Hepatocyte (in vitro differentiated cells): ENCODE measurements around the gene BRIP1. TPM values are rescaled to one million over a fixed set of nuclear protein-coding genes. Genes with fewer than 3 reads are reported as not detected.

ENCODE experiments used
- DNase-seq: peaks from one replicate; pipeline ENCODE4 v3.0.0-alpha.2; 2016; ENCODE audit warnings: low spot score
- H2AFZ ChIP-seq: fragments of 200-600 bp; sonication (generic); 2 replicates; pipeline ENCODE4 v1.6.0; 2016; ENCODE audit warnings: antibody characterized with exemption, mild to moderate bottlenecking
- H3K27ac ChIP-seq: fragments of 200-600 bp; sonication (generic); 2 replicates; pipeline ENCODE4 v1.5.1; 2016; ENCODE audit warnings: mild to moderate bottlenecking
- H3K27me3 ChIP-seq: fragments of 200-600 bp; sonication (generic); 2 replicates; pipeline ENCODE4 v1.6.1; 2016
- H3K36me3 ChIP-seq: fragments of 200-600 bp; sonication (generic); replicated peaks from 2 replicates; pipeline ENCODE4 v1.5.1; 2016; ENCODE audit warnings: low read depth; ENCODE audit not compliant: insufficient read depth
- H3K4me1 ChIP-seq: fragments of 200-600 bp; sonication (generic); 2 replicates; pipeline ENCODE4 v1.5.1; 2016; ENCODE audit warnings: mild to moderate bottlenecking, moderate library complexity; ENCODE audit not compliant: insufficient read depth
- H3K4me2 ChIP-seq: fragments of 200-600 bp; sonication (generic); 2 replicates; pipeline ENCODE4 v1.6.0; 2016
- H3K4me3 ChIP-seq: fragments of 200-600 bp; sonication (generic); 2 replicates; pipeline ENCODE4 v1.5.1; 2016; ENCODE audit warnings: mild to moderate bottlenecking
- H3K79me2 ChIP-seq: fragments of 200-600 bp; sonication (generic); 2 replicates; pipeline ENCODE4 v1.6.0; 2017; ENCODE audit warnings: mild to moderate bottlenecking
- H3K9me2 ChIP-seq: fragments of 200-600 bp; sonication (generic); replicated peaks from 2 replicates; pipeline ENCODE4 v1.6.0; 2017; ENCODE audit warnings: mild to moderate bottlenecking; ENCODE audit not compliant: insufficient read depth
- H3K9me3 ChIP-seq: fragments of 200-600 bp; sonication (generic); 2 replicates; pipeline ENCODE4 v1.5.1; 2016; ENCODE audit warnings: low read depth, mild to moderate bottlenecking
- H4K20me1 ChIP-seq: fragments of 200-600 bp; sonication (generic); 2 replicates; pipeline ENCODE4 v1.6.0; 2016; ENCODE audit warnings: mild to moderate bottlenecking; ENCODE audit not compliant: insufficient read depth, poor library complexity, severe bottlenecking
- CTCF ChIP-seq: fragments of 200-600 bp; sonication (generic); IDR thresholded peaks from 2 replicates; pipeline ENCODE4 v1.5.1; 2016; ENCODE audit warnings: antibody characterized with exemption, mild to moderate bottlenecking; ENCODE audit not compliant: poor library complexity
- EZH2 ChIP-seq: fragments of 200-600 bp; sonication (generic); IDR thresholded peaks from 2 replicates; pipeline ENCODE4 v1.6.1; 2016; ENCODE audit warnings: antibody characterized with exemption, mild to moderate bottlenecking, borderline replicate concordance
- EZH2phosphoT487 ChIP-seq: fragments of 200-600 bp; sonication (generic); IDR thresholded peaks from one replicate; pipeline ENCODE4 v1.6.1; 2018; ENCODE audit warnings: antibody characterized with exemption, mild to moderate bottlenecking, low read depth, moderate library complexity; ENCODE audit not compliant: unreplicated experiment, severe bottlenecking
- WGBS: methylation state at CpG from one replicate; pipeline ENCODE4 v1.1.6; 2016; ENCODE audit warnings: low lambda C conversion rate; ENCODE audit errors: missing lambda C conversion rate; 5-methylcytosine and 5-hydroxymethylcytosine counted together
- polyA plus RNA-seq: library from polyadenylated mRNA; unstranded; fragments of >200 nt; fragmentation: Nextera tagmentation; extraction: Ambion mirVana; gene quantifications from 2 replicates; pipeline ENCODE4 v1.2.1, GENCODE V29; 2016
- total RNA-seq: library from RNA; depleted of rRNA; stranded (reverse); fragments of >200 nt; gene quantifications from 2 replicates; pipeline ENCODE4 v1.2.3, GENCODE V29; 2014

Gene BRIP1
- total and polyA plus RNA-seq, 2 experiments from 2014 or later, result 0.50 to 4.0 TPM

GRCh38 chr17:61808442-61808841, 54.9 kb downstream of the BRIP1 start:
- Histone ChIP-seq H3K4me3 (no peak overlapping the region), H3K27me3 (no peaks in the 10 kb centered on the region), H3K9me3 (no peaks in the 10 kb centered on the region), H2AFZ (no peak overlapping the region), H3K4me2 (no peak overlapping the region), H3K27ac (no peak overlapping the region), H3K4me1 (peaks cover 7% of the 10 kb centered on the region), H3K79me2 (no peaks in the 10 kb centered on the region), H3K9me2 (no peaks in the 10 kb centered on the region), H3K36me3 (no peaks in the 10 kb centered on the region), H4K20me1 (no peaks in the 10 kb centered on the region)
- 97% methylated on average over 8 of the region's 8 CpGs for WGBS
- no peak for TF ChIP-seq CTCF
- TF ChIP-seq EZH2, result no peak
- no peak for TF ChIP-seq EZH2phosphoT487
- DNase-seq, result no peak

- Histone ChIP-seq H3K9me2 (no peaks in the 10 kb centered on the region), H3K4me2 (no peak overlapping the region), H3K9me3 (no peaks in the 10 kb centered on the region), H3K27ac (no peak overlapping the region), H3K36me3 (no peaks in the 10 kb centered on the region), H2AFZ (no peak overlapping the region), H3K79me2 (no peaks in the 10 kb centered on the region), H4K20me1 (no peaks in the 10 kb centered on the region), H3K27me3 (no peaks in the 10 kb centered on the region), H3K4me3 (no peak overlapping the region), H3K4me1 (peaks cover 7% of the 10 kb centered on the region)
- TF ChIP-seq CTCF, result no peak
- DNase-seq, result no peak
- WGBS, result 100% methylated on average over 1 of the region's 1 CpG
These were observed 56.4 kb downstream of the BRIP1 start for GRCh38 chr17:61806936-61807335.

GRCh38 chr17:61806081-61806828, 57.1 kb downstream of the BRIP1 start:
- H3K4me1 ChIP-seq, result peaks cover 7% of the 10 kb centered on the region
- H3K9me2 ChIP-seq, result no peaks in the 10 kb centered on the region
- no peaks in the 10 kb centered on the region for H4K20me1 ChIP-seq
- no peak overlapping the region for H3K4me2 ChIP-seq
- TF ChIP-seq CTCF (no peak), EZH2 (no peak), EZH2phosphoT487 (no peak)
- no peaks in the 10 kb centered on the region for H3K79me2 ChIP-seq
- H2AFZ ChIP-seq, result no peak overlapping the region
- 84% methylated on average over 7 of the region's 7 CpGs for WGBS
- no peak overlapping the region for H3K27ac ChIP-seq
- H3K9me3 ChIP-seq, result no peaks in the 10 kb centered on the region
- H3K4me3 ChIP-seq, result no peak overlapping the region
- no peaks in the 10 kb centered on the region for H3K27me3 ChIP-seq
- DNase-seq, result no peak
- H3K36me3 ChIP-seq, result no peaks in the 10 kb centered on the region
